Body of pancreas (tissue), 4 donors: ENCODE data around the gene SPATA16.

Experiments
- CTCF ChIP-seq, 7 experiments: fragments of 450-650 bp in 4 of 7; fragments of 200-600 bp in 3 of 7; sonication (generic) in 3 of 7; IDR thresholded peaks; one replicate each; pipeline ENCODE4 v1.5.1; 2016 to 2019; ENCODE audit warnings: antibody characterized with exemption in 7 of 7
- POLR2A ChIP-seq, 3 donors: fragments of 450-650 bp; IDR thresholded peaks; one replicate each; pipeline ENCODE4 v1.6.1; 2016; ENCODE audit warnings: antibody characterized with exemption in 3 of 3, mild to moderate bottlenecking in 2 of 3

GRCh38 chr3:173038484-173038871 lies 102.6 kb downstream of the SPATA16 start:
- TF ChIP-seq CTCF (IDR thresholded peaks at IDR 0.05) (no peak), POLR2A (IDR thresholded peaks at IDR 0.05) (no peak)
